Fibroblast of the aortic adventitia (primary cell): ENCODE data around the gene PCSK5. TPM values are rescaled to one million over a fixed set of nuclear protein-coding genes. Genes with fewer than 3 reads are reported as not detected.

Experiments
- DNase-seq: peaks from one replicate; pipeline ENCODE4 v3.0.0-alpha.2; 2010; ENCODE audit warnings: low read depth
- H3K4me3 ChIP-seq: 2 replicates; pipeline ENCODE4 v1.5.1; 2011; ENCODE audit warnings: low read depth, mild to moderate bottlenecking, control low read depth, low read length, moderate library complexity
- CTCF ChIP-seq: IDR thresholded peaks from 2 replicates; pipeline ENCODE4 v1.5.1; 2011; ENCODE audit warnings: mild to moderate bottlenecking, low read length, control low read depth, inconsistent platforms; ENCODE audit not compliant: insufficient read depth
- total RNA-seq: library from RNA; depleted of rRNA; stranded (reverse); fragments of >200 nt; gene quantifications from 2 replicates; pipeline ENCODE4 v1.2.3, GENCODE V29; 2012; ENCODE audit warnings: low replicate concordance

Gene PCSK5
- total RNA-seq, 1 donor = 3.6 TPM

- no peak for TF ChIP-seq CTCF
- no peak overlapping the region for H3K4me3 ChIP-seq
- no peak for DNase-seq
Measured at GRCh38 chr9:76395381-76395780, 504.9 kb downstream of the PCSK5 start.

GRCh38 chr9:76396144-76396543, 505.7 kb downstream of the PCSK5 start:
- no peak for DNase-seq
- no peak overlapping the region for H3K4me3 ChIP-seq
- no peak for TF ChIP-seq CTCF

- TF ChIP-seq CTCF = no peak
Measured at GRCh38 chr9:76396597-76396996, 506.1 kb downstream of the PCSK5 start.

GRCh38 chr9:76399856-76400255, 509.4 kb downstream of the PCSK5 start:
- no peak overlapping the region for H3K4me3 ChIP-seq
- no peak for TF ChIP-seq CTCF
- no peak for DNase-seq

More at GRCh38 chr9:76396597-76396996, 506.1 kb downstream of the PCSK5 start:
- DNase-seq = no peak
- no peak overlapping the region for H3K4me3 ChIP-seq

GRCh38 chr9:76400534-76401096, 510.1 kb downstream of the PCSK5 start:
- no peak for TF ChIP-seq CTCF
- no peak for DNase-seq
- no peak overlapping the region for H3K4me3 ChIP-seq

GRCh38 chr9:76401176-76401575, 510.7 kb downstream of the PCSK5 start:
- no peak for DNase-seq
- H3K4me3 ChIP-seq = no peak overlapping the region
- TF ChIP-seq CTCF = no peak
